ENCODE results near the gene CFAP74.
A peak's percentile ranks its signal among the peaks of the same experiment; 100 is the strongest.

Gene CFAP74

DNA sequence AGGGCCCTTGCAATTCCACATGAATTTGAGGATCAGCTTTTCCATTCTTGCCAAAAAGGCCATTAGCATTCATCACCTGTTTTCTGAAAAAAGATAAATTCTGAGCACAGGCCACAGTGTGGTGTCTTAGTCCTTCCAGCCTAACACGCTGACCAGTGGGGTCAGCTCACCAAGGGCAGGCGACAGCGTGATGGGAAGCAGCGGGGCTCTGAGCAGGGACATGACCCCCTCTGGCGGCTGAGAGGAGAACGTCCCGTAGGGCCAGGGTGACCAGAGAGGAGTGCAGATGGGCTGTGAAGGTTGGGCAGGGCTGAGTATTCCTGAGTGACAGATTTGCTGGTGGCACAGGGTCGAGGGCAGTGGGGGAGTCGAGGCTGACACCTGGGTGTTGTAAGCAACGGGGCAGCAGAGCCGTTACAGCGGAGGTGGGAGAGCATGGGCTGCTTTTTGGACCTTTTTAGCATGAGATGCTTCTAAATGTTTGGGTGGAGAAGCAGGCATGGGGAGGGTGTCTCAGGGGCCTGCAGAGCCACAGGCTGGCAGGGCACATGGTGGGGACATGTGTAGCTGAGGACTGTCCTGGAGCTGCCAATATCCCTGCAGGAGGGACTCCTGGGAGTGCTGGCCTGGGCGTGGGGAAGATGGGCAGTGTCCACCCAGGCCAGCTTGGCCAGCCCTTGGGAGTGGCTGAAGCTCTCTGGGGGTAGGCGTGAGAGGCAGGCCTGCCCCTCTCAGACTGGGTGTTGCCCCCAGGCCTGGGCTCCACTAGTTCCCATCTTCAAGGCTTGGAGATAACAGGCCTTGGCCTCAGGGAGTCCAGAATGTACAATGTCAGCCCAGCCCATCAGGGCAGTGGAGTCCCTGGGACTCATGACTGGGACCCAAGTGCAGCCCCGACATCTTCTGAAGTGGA, 97.1 kb downstream of the CFAP74 start (continued):
- TF ChIP-seq, protein P1, sequence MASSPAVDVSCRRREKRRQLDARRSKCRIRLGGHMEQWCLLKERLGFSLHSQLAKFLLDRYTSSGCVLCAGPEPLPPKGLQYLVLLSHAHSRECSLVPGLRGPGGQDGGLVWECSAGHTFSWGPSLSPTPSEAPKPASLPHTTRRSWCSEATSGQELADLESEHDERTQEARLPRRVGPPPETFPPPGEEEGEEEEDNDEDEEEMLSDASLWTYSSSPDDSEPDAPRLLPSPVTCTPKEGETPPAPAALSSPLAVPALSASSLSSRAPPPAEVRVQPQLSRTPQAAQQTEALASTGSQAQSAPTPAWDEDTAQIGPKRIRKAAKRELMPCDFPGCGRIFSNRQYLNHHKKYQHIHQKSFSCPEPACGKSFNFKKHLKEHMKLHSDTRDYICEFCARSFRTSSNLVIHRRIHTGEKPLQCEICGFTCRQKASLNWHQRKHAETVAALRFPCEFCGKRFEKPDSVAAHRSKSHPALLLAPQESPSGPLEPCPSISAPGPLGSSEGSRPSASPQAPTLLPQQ (tag by site-specific recombination; IDR thresholded peaks at IDR 0.05): 0 out of 2 replicates have a peak, but pooled peaks have one; percentile 28
- TF ChIP-seq SP3 (tag by site-specific recombination; IDR thresholded peaks at IDR 0.05) (no peak), SALL2 (tag by site-specific recombination; IDR thresholded peaks at IDR 0.05; ENCODE audit: borderline replicate concordance) (no peak), ZNF626 (tag by site-specific recombination; IDR thresholded peaks at IDR 0.05) (no peak), ZNF596 (tag by site-specific recombination; IDR thresholded peaks at IDR 0.05) (no peak), ZNF416 (tag by site-specific recombination; IDR thresholded peaks at IDR 0.05) (no peak), PRDM1 (tag by site-specific recombination; IDR thresholded peaks at IDR 0.05) (no peak), ZNF121 (tag by site-specific recombination; IDR thresholded peaks at IDR 0.05) (peak; percentile 90), ZFP69B (tag by site-specific recombination; IDR thresholded peaks at IDR 0.05) (0 out of 2 replicates have a peak, but pooled peaks have one; percentile 20), KLF16 (tag by site-specific recombination; IDR thresholded peaks at IDR 0.05) (0 out of 2 replicates have a peak, but pooled peaks have one; percentile 10), ZNF16 (tag by site-specific recombination; IDR thresholded peaks at IDR 0.05; ENCODE audit: low read depth) (no peak), ZNF600 (tag by site-specific recombination; IDR thresholded peaks at IDR 0.05) (peak; percentile 74), PRDM2 (tag by site-specific recombination; IDR thresholded peaks at IDR 0.05; ENCODE audit: borderline replicate concordance) (no peak), ZNF514 (tag by site-specific recombination; IDR thresholded peaks at IDR 0.05) (no peak)

DNA sequence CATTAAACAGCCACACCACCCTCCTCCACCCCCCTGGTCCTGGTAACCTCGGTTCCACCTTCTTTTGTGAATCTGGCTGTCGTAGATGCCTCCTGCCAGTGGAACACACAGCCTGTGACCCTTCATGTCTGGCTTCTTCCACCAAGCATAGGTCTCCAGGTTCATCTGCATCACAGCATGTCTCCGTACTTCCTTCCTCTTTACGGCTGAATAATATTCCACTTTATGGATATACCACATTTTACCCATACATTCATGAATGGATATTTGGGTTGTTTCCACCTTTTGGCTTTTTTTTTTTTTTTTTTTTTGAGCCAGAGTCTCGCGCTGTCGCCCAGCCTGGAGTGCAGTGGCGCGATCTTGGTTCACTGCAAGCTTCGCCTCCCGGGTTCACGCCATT, 100.4 kb downstream of the CFAP74 start:
- no peaks in the 10 kb centered on the region; the same call in 1 of the 2 replicates for H3K4me1 ChIP-seq (ENCODE audit: control insufficient read depth, insufficient read depth, low read length)
- ChIA-PET CTCF (no interaction called here), POLR2A (no interaction called here)

More for the DNA sequence above, 100.4 kb downstream of the CFAP74 start:
- no peak overlapping the region for H3K27ac ChIP-seq (ENCODE audit: extremely low read depth, low read depth, low read length)
- TF ChIP-seq HOXC10 (CRISPR knock-in tag; IDR thresholded peaks at IDR 0.05) (no peak), ZNF561 (tag by site-specific recombination; IDR thresholded peaks at IDR 0.05; ENCODE audit: borderline replicate concordance) (no peak), YY2 (tag by site-specific recombination; IDR thresholded peaks at IDR 0.05) (no peak), PATZ1 (tag by site-specific recombination; IDR thresholded peaks at IDR 0.05) (no peak), ZNF140 (tag by site-specific recombination; IDR thresholded peaks at IDR 0.05) (no peak), ZNF146 (tag by site-specific recombination; IDR thresholded peaks at IDR 0.05) (peak; percentile 96), ZNF530 (tag by site-specific recombination; IDR thresholded peaks at IDR 0.05; ENCODE audit: low read depth) (no peak)
- TF ChIP-seq, protein P2, sequence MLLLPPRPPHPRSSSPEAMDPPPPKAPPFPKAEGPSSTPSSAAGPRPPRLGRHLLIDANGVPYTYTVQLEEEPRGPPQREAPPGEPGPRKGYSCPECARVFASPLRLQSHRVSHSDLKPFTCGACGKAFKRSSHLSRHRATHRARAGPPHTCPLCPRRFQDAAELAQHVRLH (tag by site-specific recombination; IDR thresholded peaks at IDR 0.05): peak; percentile 78
- no peaks in the 10 kb centered on the region for H3K36me3 ChIP-seq (ENCODE audit: control insufficient read depth in 2 of 2, insufficient read depth in 1 of 2, low read length in 2 of 2)
- no peaks in the 10 kb centered on the region for H3K9me3 ChIP-seq (ENCODE audit: control insufficient read depth, insufficient read depth, low read depth, low read length)
- no peak overlapping the region for H3K4me3 ChIP-seq (ENCODE audit: low read depth, low read length)
